Neural progenitor cell (in vitro differentiated cells): ENCODE data around the gene GXYLT1.

ENCODE experiments used
- CTCF ChIP-seq: fragments of 200-600 bp; sonication (generic); IDR thresholded peaks from 2 replicates; pipeline ENCODE4 v1.5.1; 2017; ENCODE audit warnings: antibody characterized with exemption, mild to moderate bottlenecking
- EZH2 ChIP-seq: fragments of 200-600 bp; sonication (generic); IDR thresholded peaks from 2 replicates; pipeline ENCODE4 v1.6.1; 2017; ENCODE audit warnings: antibody characterized with exemption, mild to moderate bottlenecking, moderate library complexity
- EZH2phosphoT487 ChIP-seq: fragments of 200-600 bp; sonication (generic); IDR thresholded peaks from 2 replicates; pipeline ENCODE4 v1.6.1; 2017; ENCODE audit warnings: antibody characterized with exemption

DNA sequence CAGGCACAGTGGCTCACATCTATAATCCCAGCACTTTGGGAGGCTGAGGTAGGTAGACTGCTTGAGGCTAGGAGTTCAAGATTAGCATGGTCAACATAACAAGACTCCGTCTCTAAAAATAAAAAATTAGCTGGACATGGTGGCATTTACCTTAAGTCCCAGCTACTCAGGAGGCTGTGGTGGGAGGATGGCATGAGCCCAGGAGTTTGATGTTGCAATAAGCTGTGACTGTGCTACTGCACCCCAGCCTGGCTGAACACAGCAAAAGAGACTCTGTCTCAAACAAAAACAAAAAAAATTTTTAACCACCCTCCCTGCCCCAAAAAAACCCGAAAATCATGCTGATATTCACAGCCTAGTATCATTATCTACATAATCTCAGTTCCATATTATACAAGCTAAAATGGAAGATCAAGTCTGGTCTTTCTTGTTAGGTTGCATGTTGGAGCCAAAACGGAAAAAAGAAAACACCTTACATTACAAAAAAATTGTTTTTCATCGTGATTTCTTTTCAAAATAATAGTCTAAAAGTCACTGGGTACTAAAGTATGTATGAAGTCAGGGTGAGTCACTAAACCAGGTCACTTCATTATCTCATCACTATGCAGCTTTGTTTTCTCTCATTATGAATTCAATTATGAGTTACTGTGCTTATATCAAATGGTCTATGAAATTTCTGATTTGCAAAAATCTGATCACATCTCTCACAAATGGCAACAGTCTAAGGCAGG is 13.8 kb downstream of the GXYLT1 start:
- TF ChIP-seq CTCF (no peak), EZH2 (no peak), EZH2phosphoT487 (no peak)
